ENCODE data around the gene PRC1. TPM values are rescaled to one million over a fixed set of nuclear protein-coding genes. Genes with fewer than 3 reads are reported as not detected.

PRC1 gene
- total RNA-seq, 2 donors from 2014 or later: 67.3 to 127 TPM

- Mint-ChIP-seq H3K27ac (no peak overlapping the region), H3K4me1 (peaks cover 4% of the 10 kb centered on the region), H3K27me3 (ENCODE audit: insufficient read depth) (no peaks in the 10 kb centered on the region), H3K4me3 (no peak overlapping the region), H3K9me3 (no peaks in the 10 kb centered on the region), H3K36me3 (ENCODE audit: low read depth) (no peaks in the 10 kb centered on the region)
- H3K36me3 ChIP-seq (ENCODE audit: control insufficient read depth, insufficient read depth, low read length): no peaks in the 10 kb centered on the region
- H3K4me3 ChIP-seq (ENCODE audit: low read length): no peak overlapping the region
- H3K27ac ChIP-seq (ENCODE audit: low read depth, low read length): no peak overlapping the region
- TF ChIP-seq, protein P1, sequence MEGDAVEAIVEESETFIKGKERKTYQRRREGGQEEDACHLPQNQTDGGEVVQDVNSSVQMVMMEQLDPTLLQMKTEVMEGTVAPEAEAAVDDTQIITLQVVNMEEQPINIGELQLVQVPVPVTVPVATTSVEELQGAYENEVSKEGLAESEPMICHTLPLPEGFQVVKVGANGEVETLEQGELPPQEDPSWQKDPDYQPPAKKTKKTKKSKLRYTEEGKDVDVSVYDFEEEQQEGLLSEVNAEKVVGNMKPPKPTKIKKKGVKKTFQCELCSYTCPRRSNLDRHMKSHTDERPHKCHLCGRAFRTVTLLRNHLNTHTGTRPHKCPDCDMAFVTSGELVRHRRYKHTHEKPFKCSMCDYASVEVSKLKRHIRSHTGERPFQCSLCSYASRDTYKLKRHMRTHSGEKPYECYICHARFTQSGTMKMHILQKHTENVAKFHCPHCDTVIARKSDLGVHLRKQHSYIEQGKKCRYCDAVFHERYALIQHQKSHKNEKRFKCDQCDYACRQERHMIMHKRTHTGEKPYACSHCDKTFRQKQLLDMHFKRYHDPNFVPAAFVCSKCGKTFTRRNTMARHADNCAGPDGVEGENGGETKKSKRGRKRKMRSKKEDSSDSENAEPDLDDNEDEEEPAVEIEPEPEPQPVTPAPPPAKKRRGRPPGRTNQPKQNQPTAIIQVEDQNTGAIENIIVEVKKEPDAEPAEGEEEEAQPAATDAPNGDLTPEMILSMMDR (conservative IDR thresholded peaks at IDR 0.05): no peak
- WGBS, 2 experiments (ENCODE audit: insufficient coverage in 1 of 2, insufficient read length in 1 of 2): 84 to 100% methylated on average over 1 of the region's 1 CpG
- H3K4me1 ChIP-seq (ENCODE audit: control insufficient read depth, insufficient read depth, low read length): no peaks in the 10 kb centered on the region
- DNase-seq: no peak
- H3K9ac ChIP-seq (ENCODE audit: extremely low read depth, low read length, poor library complexity, severe bottlenecking): no peak overlapping the region
- H3K9me3 ChIP-seq (ENCODE audit: control insufficient read depth, low read length): no peaks in the 10 kb centered on the region
- no peaks in the 10 kb centered on the region for H3K27me3 ChIP-seq (ENCODE audit: control insufficient read depth, insufficient read depth, low read length, poor library complexity, severe bottlenecking)
Measured at GRCh38 chr15:91027677-91028076, 33.3 kb upstream of the PRC1 start.

- no peak overlapping the region for H3K9ac ChIP-seq (ENCODE audit: extremely low read depth, low read length, poor library complexity, severe bottlenecking)
- WGBS, 2 experiments (ENCODE audit: insufficient coverage in 1 of 2, insufficient read length in 1 of 2): 93 to 100% methylated on average over 6 to 7 of the region's 7 CpGs
- H3K36me3 ChIP-seq (ENCODE audit: control insufficient read depth, insufficient read depth, low read length): no peaks in the 10 kb centered on the region
Measured at GRCh38 chr15:91023720-91024119, 29.4 kb upstream of the PRC1 start.

GRCh38 chr15:91022832-91023129 is 28.4 kb upstream of the PRC1 start:
- H3K36me3 ChIP-seq (ENCODE audit: control insufficient read depth, insufficient read depth, low read length): no peaks in the 10 kb centered on the region
- peak overlapping the region; percentile 96 for H3K4me3 ChIP-seq (ENCODE audit: low read length)
- Mint-ChIP-seq H3K27ac (peak overlapping the region; percentile 95), H3K27me3 (ENCODE audit: insufficient read depth) (no peaks in the 10 kb centered on the region), H3K9me3 (no peaks in the 10 kb centered on the region), H3K4me3 (peak overlapping the region; percentile 96), H3K4me1 (peaks cover 20% of the 10 kb centered on the region), H3K36me3 (ENCODE audit: low read depth) (peaks cover 11% of the 10 kb centered on the region)
- H3K27me3 ChIP-seq (ENCODE audit: control insufficient read depth, insufficient read depth, low read length, poor library complexity, severe bottlenecking): no peaks in the 10 kb centered on the region
- 50 to 76% methylated on average over 1 of the region's 1 CpG for WGBS, 2 experiments (ENCODE audit: insufficient coverage in 1 of 2, insufficient read length in 1 of 2)
- H3K9me3 ChIP-seq (ENCODE audit: control insufficient read depth, low read length): no peaks in the 10 kb centered on the region
- TF ChIP-seq, protein P1 (conservative IDR thresholded peaks at IDR 0.05): no peak
- no peak overlapping the region for H3K27ac ChIP-seq (ENCODE audit: low read depth, low read length)
- no peak for DNase-seq
- H3K4me1 ChIP-seq (ENCODE audit: control insufficient read depth, insufficient read depth, low read length): no peaks in the 10 kb centered on the region
- H3K9ac ChIP-seq (ENCODE audit: extremely low read depth, low read length, poor library complexity, severe bottlenecking): peak overlapping the region; percentile 70

More at GRCh38 chr15:91023720-91024119, 29.4 kb upstream of the PRC1 start:
- H3K27ac Mint-ChIP-seq: no peak overlapping the region
- no peaks in the 10 kb centered on the region for H3K4me1 ChIP-seq (ENCODE audit: control insufficient read depth, insufficient read depth, low read length)
- peaks cover 3% of the 10 kb centered on the region for H3K36me3 Mint-ChIP-seq (ENCODE audit: low read depth)
- no peaks in the 10 kb centered on the region for H3K9me3 Mint-ChIP-seq
- TF ChIP-seq, protein P1 (conservative IDR thresholded peaks at IDR 0.05): no peak
- no peaks in the 10 kb centered on the region for H3K27me3 Mint-ChIP-seq (ENCODE audit: insufficient read depth)
- peaks cover 15% of the 10 kb centered on the region for H3K4me1 Mint-ChIP-seq
- H3K27ac ChIP-seq (ENCODE audit: low read depth, low read length): no peak overlapping the region
- no peak for DNase-seq
- H3K4me3 Mint-ChIP-seq: no peak overlapping the region
- no peak overlapping the region for H3K4me3 ChIP-seq (ENCODE audit: low read length)
- H3K9me3 ChIP-seq (ENCODE audit: control insufficient read depth, low read length): no peaks in the 10 kb centered on the region
- no peaks in the 10 kb centered on the region for H3K27me3 ChIP-seq (ENCODE audit: control insufficient read depth, insufficient read depth, low read length, poor library complexity, severe bottlenecking)
